Keratinocyte (primary cell): Measurements from ENCODE around the gene HADHB. TPM values are rescaled to one million over a fixed set of nuclear protein-coding genes. Genes with fewer than 3 reads are reported as not detected.

Experiments used
- DNase-seq: peaks from one replicate; pipeline ENCODE4 v3.0.0-alpha.2; 2011; ENCODE audit warnings: low read depth, missing footprints, low spot score
- FAIRE-seq: peaks from 2 replicates; lab custom pipeline; 2011; peaks lifted over from hg19 to GRCh38; lab: Jason Lieb, UNC
- H2AFZ ChIP-seq: 2 replicates; pipeline ENCODE4 v1.6.0; 2012; ENCODE audit warnings: low read length, control low read depth, inconsistent platforms; ENCODE audit not compliant: control insufficient read depth
- H3K27ac ChIP-seq: 2 replicates; pipeline ENCODE4 v1.5.1; 2011; ENCODE audit warnings: low read length; ENCODE audit not compliant: control insufficient read depth, insufficient read depth
- H3K27me3 ChIP-seq: 3 replicates; pipeline ENCODE4 v1.6.0; 2011; ENCODE audit warnings: low read length; ENCODE audit not compliant: control insufficient read depth, insufficient read depth; ENCODE audit errors: extremely low read depth
- H3K36me3 ChIP-seq, 2 experiments: 2 replicates in 1 of 2; 3 replicates in 1 of 2; pipeline ENCODE4 v1.5.1; 2011; ENCODE audit warnings: low read length in 2 of 2, mild to moderate bottlenecking in 1 of 2; ENCODE audit not compliant: control insufficient read depth in 2 of 2, insufficient read depth in 2 of 2; ENCODE audit errors: extremely low read depth in 1 of 2
- H3K4me1 ChIP-seq: 3 replicates; pipeline ENCODE4 v1.5.1; 2011; ENCODE audit warnings: low read length; ENCODE audit not compliant: control insufficient read depth, insufficient read depth; ENCODE audit errors: extremely low read depth
- H3K4me2 ChIP-seq: 3 replicates; pipeline ENCODE4 v1.6.0; 2011; ENCODE audit warnings: low read depth, low read length; ENCODE audit not compliant: control insufficient read depth, insufficient read depth; ENCODE audit errors: extremely low read depth
- H3K4me3 ChIP-seq, 3 experiments: fragments of 200-600 bp in 1 of 3; sonication (generic) in 1 of 3; 2 replicates in 2 of 3; 3 replicates in 1 of 3; pipeline ENCODE4 v1.5.1; 2011 to 2016; ENCODE audit warnings: low read length in 3 of 3, mild to moderate bottlenecking in 3 of 3, control low read depth in 2 of 3, inconsistent platforms in 1 of 3, low read depth in 1 of 3, mixed read lengths in 1 of 3, mixed run types in 1 of 3, moderate library complexity in 1 of 3; ENCODE audit not compliant: control insufficient read depth in 2 of 3, insufficient read depth in 2 of 3; ENCODE audit errors: extremely low read depth in 1 of 3
- H3K79me2 ChIP-seq: 2 replicates; pipeline ENCODE4 v1.6.0; 2012; ENCODE audit warnings: low read length; ENCODE audit not compliant: control insufficient read depth, insufficient read depth
- H3K9ac ChIP-seq: 3 replicates; pipeline ENCODE4 v1.6.0; 2011; ENCODE audit warnings: low read length; ENCODE audit not compliant: control insufficient read depth, insufficient read depth; ENCODE audit errors: extremely low read depth
- H3K9me1 ChIP-seq: 3 replicates; pipeline ENCODE4 v1.6.0; 2011; ENCODE audit warnings: low read length; ENCODE audit not compliant: control insufficient read depth, insufficient read depth; ENCODE audit errors: extremely low read depth
- H3K9me3 ChIP-seq: 2 replicates; pipeline ENCODE4 v1.5.1; 2012; ENCODE audit warnings: low read depth, low read length; ENCODE audit not compliant: control insufficient read depth
- H4K20me1 ChIP-seq: 3 replicates; pipeline ENCODE4 v1.6.0; 2011; ENCODE audit warnings: low read length; ENCODE audit not compliant: control insufficient read depth, insufficient read depth; ENCODE audit errors: extremely low read depth
- EZH2 ChIP-seq: IDR thresholded peaks from one replicate; pipeline ENCODE4 v1.6.1; 2012; ENCODE audit warnings: inconsistent platforms, mild to moderate bottlenecking, low read length, moderate library complexity
- dilution Hi-C: fragments of 300-500 bp; cut with MboI; formaldehyde crosslinking; loops from one replicate; pipeline ENCODE4 v1.7.0; 2020; ENCODE audit warnings: low sequenced_read_pairs; ENCODE audit not compliant: extremely low pct_ligation_motif_present
- polyA plus RNA-seq, 5 experiments: library from polyadenylated mRNA; depleted of rRNA in 3 of 5; stranded (reverse) in 3 of 5; stranded (forward) in 1 of 5; unstranded in 1 of 5; fragments of >200 nt; gene quantifications; 1 replicate in 1 of 5; 2 replicates in 3 of 5; 3 replicates in 1 of 5; pipeline versions ENCODE4 v1.2.1 to v1.2.3, GENCODE V29; 2011 to 2012; ENCODE audit warnings: missing spikeins in 2 of 5, low read depth in 1 of 5, low replicate concordance in 1 of 5
- TF ChIP-seq, protein P1 (sequence below), 3 experiments: IDR thresholded peaks in 1 of 3; conservative IDR thresholded peaks in 1 of 3; optimal IDR thresholded peaks in 1 of 3; 2 replicates in 2 of 3; 3 replicates in 1 of 3; pipeline versions ENCODE3 to v1.5.1; 2011; ENCODE audit warnings: low read length in 3 of 3, mild to moderate bottlenecking in 3 of 3, moderate library complexity in 2 of 3, control low read depth in 1 of 3, inconsistent platforms in 1 of 3; ENCODE audit not compliant: insufficient read depth in 2 of 3; ENCODE audit errors: extremely low read depth in 1 of 3

The HADHB gene
- polyA plus RNA-seq, 1 donor (not counting 4 experiments of a cell fraction or from before 2014, with no cell fraction given), result 109 TPM

DNA sequence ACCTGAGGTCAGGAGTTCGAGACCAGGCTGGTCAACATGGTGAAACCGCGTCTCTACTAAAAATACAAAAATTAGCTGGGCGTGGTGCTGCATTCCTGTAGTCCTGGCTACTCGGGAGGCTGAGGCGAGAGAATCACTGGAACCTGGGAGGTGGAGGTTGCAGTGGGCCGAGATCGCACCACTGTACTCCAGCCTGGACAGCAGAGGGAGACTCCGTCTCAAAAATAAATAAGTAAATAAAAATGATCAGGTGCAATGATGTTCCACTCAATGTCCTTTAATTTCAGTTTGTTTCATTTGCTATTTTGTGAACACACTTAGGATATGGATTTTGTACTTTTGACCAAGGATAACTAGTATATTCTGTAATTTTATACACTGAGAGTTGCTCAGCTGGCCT lies 9.7 kb upstream of the HADHB start:
- no peak overlapping the region for H3K9ac ChIP-seq
- H3K79me2 ChIP-seq, result peaks cover 10% of the 10 kb centered on the region
- dilution Hi-C loops, result no loop called here
- peaks cover 29 to 32% of the 10 kb centered on the region in 2 experiments for H3K36me3 ChIP-seq
- H3K27ac ChIP-seq, result no peak overlapping the region
- peaks cover 2% of the 10 kb centered on the region for H3K9me1 ChIP-seq
- no peak for DNase-seq
- no peaks in the 10 kb centered on the region for H4K20me1 ChIP-seq
- no peak for TF ChIP-seq EZH2
- TF ChIP-seq, protein P1, sequence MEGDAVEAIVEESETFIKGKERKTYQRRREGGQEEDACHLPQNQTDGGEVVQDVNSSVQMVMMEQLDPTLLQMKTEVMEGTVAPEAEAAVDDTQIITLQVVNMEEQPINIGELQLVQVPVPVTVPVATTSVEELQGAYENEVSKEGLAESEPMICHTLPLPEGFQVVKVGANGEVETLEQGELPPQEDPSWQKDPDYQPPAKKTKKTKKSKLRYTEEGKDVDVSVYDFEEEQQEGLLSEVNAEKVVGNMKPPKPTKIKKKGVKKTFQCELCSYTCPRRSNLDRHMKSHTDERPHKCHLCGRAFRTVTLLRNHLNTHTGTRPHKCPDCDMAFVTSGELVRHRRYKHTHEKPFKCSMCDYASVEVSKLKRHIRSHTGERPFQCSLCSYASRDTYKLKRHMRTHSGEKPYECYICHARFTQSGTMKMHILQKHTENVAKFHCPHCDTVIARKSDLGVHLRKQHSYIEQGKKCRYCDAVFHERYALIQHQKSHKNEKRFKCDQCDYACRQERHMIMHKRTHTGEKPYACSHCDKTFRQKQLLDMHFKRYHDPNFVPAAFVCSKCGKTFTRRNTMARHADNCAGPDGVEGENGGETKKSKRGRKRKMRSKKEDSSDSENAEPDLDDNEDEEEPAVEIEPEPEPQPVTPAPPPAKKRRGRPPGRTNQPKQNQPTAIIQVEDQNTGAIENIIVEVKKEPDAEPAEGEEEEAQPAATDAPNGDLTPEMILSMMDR (optimal IDR thresholded peaks at IDR 0.05 in 1 of 3, IDR thresholded peaks at IDR 0.05 in 1 of 3, conservative IDR thresholded peaks at IDR 0.05 in 1 of 3; ENCODE audit: extremely low read depth in 1 of 3, insufficient read depth in 2 of 3, low read length in 3 of 3), result peak in 1 of 3 experiments; percentile 2
- no peaks in the 10 kb centered on the region for H3K27me3 ChIP-seq
- H3K4me3 ChIP-seq, result no peak overlapping the region
- no peaks in the 10 kb centered on the region for H3K4me1 ChIP-seq
- H3K9me3 ChIP-seq, result no peaks in the 10 kb centered on the region
- no peak overlapping the region for H2AFZ ChIP-seq
- no peak overlapping the region for H3K4me2 ChIP-seq
- FAIRE-seq, result no peak

DNA sequence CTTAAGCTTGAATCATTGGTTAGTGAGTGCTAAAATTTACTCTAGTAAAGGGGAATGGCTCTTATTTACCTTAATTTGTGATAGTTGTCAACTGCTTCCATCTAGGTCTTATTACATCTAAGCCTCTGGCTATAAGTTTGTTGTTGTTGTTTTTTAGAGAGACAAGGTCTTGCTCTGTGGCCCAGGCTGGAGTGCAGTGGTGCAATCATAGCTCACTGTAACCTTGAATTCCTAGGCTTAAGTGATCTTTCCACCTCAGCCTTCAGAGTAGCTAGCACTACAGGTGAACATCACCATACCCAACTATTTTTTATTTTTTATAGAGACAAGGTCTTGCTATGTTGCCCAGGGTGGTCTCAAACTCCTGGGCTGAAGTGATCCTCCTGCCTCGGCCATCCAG lies 6.9 kb upstream of the HADHB start:
- no peak for DNase-seq
- peaks cover 38% of the 10 kb centered on the region for H3K79me2 ChIP-seq
- dilution Hi-C loops, result no loop called here
- H3K27ac ChIP-seq, result no peak overlapping the region
- no peak overlapping the region for H3K4me2 ChIP-seq
- H3K36me3 ChIP-seq, result peaks cover 19 to 25% of the 10 kb centered on the region in 2 experiments
- H3K9me1 ChIP-seq, result peaks cover 2% of the 10 kb centered on the region
- no peaks in the 10 kb centered on the region for H3K27me3 ChIP-seq
- no peak overlapping the region for H3K9ac ChIP-seq
- H4K20me1 ChIP-seq, result peaks cover 2% of the 10 kb centered on the region
- peaks cover 4% of the 10 kb centered on the region for H3K4me1 ChIP-seq
- FAIRE-seq, result no peak
- no peak overlapping the region for H2AFZ ChIP-seq
- TF ChIP-seq, protein P1 (optimal IDR thresholded peaks at IDR 0.05 in 1 of 3, IDR thresholded peaks at IDR 0.05 in 1 of 3, conservative IDR thresholded peaks at IDR 0.05 in 1 of 3; ENCODE audit: extremely low read depth in 1 of 3, insufficient read depth in 2 of 3, low read length in 3 of 3), result no peak
- no peak for TF ChIP-seq EZH2
- no peak overlapping the region for H3K4me3 ChIP-seq
- no peaks in the 10 kb centered on the region for H3K9me3 ChIP-seq
